Measurements from ENCODE around the gene CROCC. TPM values are rescaled to one million over a fixed set of nuclear protein-coding genes. Genes with fewer than 3 reads are reported as not detected.

CROCC gene
- total RNA-seq, 1 donor from 2014 or later = 15.2 TPM

GRCh38 chr1:16991571-16991970 lies 69.8 kb downstream of the CROCC start:
- Histone ChIP-seq H3K27ac (no peak overlapping the region), H3K9me3 (ENCODE audit: low read depth) (no peaks in the 10 kb centered on the region), H3K36me3 (no peaks in the 10 kb centered on the region), H3K79me2 (ENCODE audit: low read depth) (no peaks in the 10 kb centered on the region), H3K27me3 (no peaks in the 10 kb centered on the region), H4K20me1 (ENCODE audit: low read depth) (no peaks in the 10 kb centered on the region), H3K4me3 (no peak overlapping the region), H3F3A (ENCODE audit: low read depth) (no peaks in the 10 kb centered on the region), H2AFZ (replicated peaks) (no peak overlapping the region), H3K4me1 (no peaks in the 10 kb centered on the region), H3K4me2 (no peak overlapping the region), H3K9ac (no peak overlapping the region)
- DNase-seq (ENCODE audit: low spot score) = no peak
- H3K36me3 Mint-ChIP-seq = peaks cover 5% of the 10 kb centered on the region
- H3K4me3 Mint-ChIP-seq = no peak overlapping the region
- H3K27me3 Mint-ChIP-seq (ENCODE audit: insufficient read depth, low read depth) = peaks cover 3% of the 10 kb centered on the region
- no peaks in the 10 kb centered on the region for H3K9me3 Mint-ChIP-seq
- no peaks in the 10 kb centered on the region for H3K4me1 Mint-ChIP-seq
- TF ChIP-seq CTCF (IDR thresholded peaks at IDR 0.05) = no peak
- TF ChIP-seq EZH2 (IDR thresholded peaks at IDR 0.05) = no peak
- TF ChIP-seq EZH2phosphoT487 (IDR thresholded peaks at IDR 0.05) = no peak
- H3K27ac Mint-ChIP-seq = peak overlapping the region; percentile 80

GRCh38 chr1:16992102-16992501 lies 70.4 kb downstream of the CROCC start:
- Mint-ChIP-seq H3K27ac (no peak overlapping the region), H3K27me3 (ENCODE audit: insufficient read depth, low read depth) (peaks cover 3% of the 10 kb centered on the region), H3K4me3 (no peak overlapping the region), H3K36me3 (peaks cover 5% of the 10 kb centered on the region), H3K4me1 (no peaks in the 10 kb centered on the region), H3K9me3 (no peaks in the 10 kb centered on the region)
- Histone ChIP-seq H3K79me2 (ENCODE audit: low read depth) (no peaks in the 10 kb centered on the region), H3K4me1 (no peaks in the 10 kb centered on the region), H3K36me3 (no peaks in the 10 kb centered on the region), H4K20me1 (ENCODE audit: low read depth) (no peaks in the 10 kb centered on the region), H3K9me3 (ENCODE audit: low read depth) (no peaks in the 10 kb centered on the region), H3K4me2 (no peak overlapping the region), H3K27me3 (no peaks in the 10 kb centered on the region), H3K9ac (no peak overlapping the region), H3K4me3 (no peak overlapping the region), H2AFZ (replicated peaks) (no peak overlapping the region), H3K27ac (no peak overlapping the region), H3F3A (ENCODE audit: low read depth) (no peaks in the 10 kb centered on the region)
- no peak for DNase-seq (ENCODE audit: low spot score)
- TF ChIP-seq EZH2phosphoT487 (IDR thresholded peaks at IDR 0.05) (no peak), CTCF (IDR thresholded peaks at IDR 0.05) (no peak), EZH2 (IDR thresholded peaks at IDR 0.05) (no peak)

GRCh38 chr1:16992675-16993074 lies 70.9 kb downstream of the CROCC start:
- H3K9me3 Mint-ChIP-seq = no peaks in the 10 kb centered on the region

More at GRCh38 chr1:16992675-16993074, 70.9 kb downstream of the CROCC start:
- Mint-ChIP-seq H3K36me3 (peaks cover 5% of the 10 kb centered on the region), H3K27me3 (ENCODE audit: insufficient read depth, low read depth) (peaks cover 3% of the 10 kb centered on the region), H3K4me1 (no peaks in the 10 kb centered on the region), H3K4me3 (no peak overlapping the region), H3K27ac (peak overlapping the region; percentile 37)
- Histone ChIP-seq H3K4me1 (no peaks in the 10 kb centered on the region), H3K79me2 (ENCODE audit: low read depth) (no peaks in the 10 kb centered on the region), H3K4me3 (no peak overlapping the region), H3K27ac (no peak overlapping the region), H3K9me3 (ENCODE audit: low read depth) (no peaks in the 10 kb centered on the region), H4K20me1 (ENCODE audit: low read depth) (no peaks in the 10 kb centered on the region), H3F3A (ENCODE audit: low read depth) (no peaks in the 10 kb centered on the region), H3K4me2 (no peak overlapping the region), H3K36me3 (no peaks in the 10 kb centered on the region), H2AFZ (replicated peaks) (no peak overlapping the region), H3K9ac (no peak overlapping the region), H3K27me3 (no peaks in the 10 kb centered on the region)
- TF ChIP-seq CTCF (IDR thresholded peaks at IDR 0.05) (no peak), EZH2 (IDR thresholded peaks at IDR 0.05) (no peak), EZH2phosphoT487 (IDR thresholded peaks at IDR 0.05) (no peak)
- no peak for DNase-seq (ENCODE audit: low spot score)

All from neural progenitor cell (in vitro differentiated cells).